Fibroblast of villous mesenchyme (primary cell): ENCODE measurements around the gene ATP6V0D1. TPM values are rescaled to one million over a fixed set of nuclear protein-coding genes. Genes with fewer than 3 reads are reported as not detected.
A peak's percentile ranks its signal among the peaks of the same experiment; 100 is the strongest.

Experiments
- DNase-seq: peaks from one replicate; pipeline ENCODE4 v3.0.0-alpha.2; 2010; ENCODE audit warnings: low read depth
- H3K4me3 ChIP-seq: 2 replicates; pipeline ENCODE4 v1.5.1; 2011; ENCODE audit warnings: low read depth, mild to moderate bottlenecking, low read length
- CTCF ChIP-seq: IDR thresholded peaks from 2 replicates; pipeline ENCODE4 v1.5.1; 2012; ENCODE audit warnings: low read depth, mild to moderate bottlenecking, low read length; ENCODE audit not compliant: insufficient read depth
- total RNA-seq: library from RNA; depleted of rRNA; stranded (reverse); fragments of >200 nt; gene quantifications from 2 replicates; pipeline ENCODE4 v1.2.3, GENCODE V29; 2012

ATP6V0D1 gene
- total RNA-seq, 1 donor = 122 TPM

- peak; percentile 26 for DNase-seq
- no peak overlapping the region for H3K4me3 ChIP-seq
- peak; percentile 73 for TF ChIP-seq CTCF
Observed at GRCh38 chr16:67399218-67399733, 81.7 kb downstream of the ATP6V0D1 start.

GRCh38 chr16:67398546-67399217 is 82.3 kb downstream of the ATP6V0D1 start:
- no peak for TF ChIP-seq CTCF
- DNase-seq = no peak
- H3K4me3 ChIP-seq = no peak overlapping the region

GRCh38 chr16:67397812-67398545 is 83.0 kb downstream of the ATP6V0D1 start:
- no peak overlapping the region for H3K4me3 ChIP-seq
- TF ChIP-seq CTCF = no peak
- DNase-seq = no peak

GRCh38 chr16:67397036-67397801 is 83.7 kb downstream of the ATP6V0D1 start:
- peak; percentile 23 for DNase-seq
- TF ChIP-seq CTCF = no peak
- no peak overlapping the region for H3K4me3 ChIP-seq

- DNase-seq = peak; percentile 77
Observed at GRCh38 chr16:67396159-67397035, 84.6 kb downstream of the ATP6V0D1 start.

More at GRCh38 chr16:67396159-67397035, 84.6 kb downstream of the ATP6V0D1 start:
- no peak overlapping the region for H3K4me3 ChIP-seq
- no peak for TF ChIP-seq CTCF
